T-helper 2 cell (primary cell): ENCODE results near the gene TRPM8.
"Not testable (repeated sequence)": the region's sequence is repeated elsewhere in the genome, so short reads cannot be mapped to it uniquely, and the experiment has no call there.

Experiments used
- DNase-seq, 5 experiments: peaks; one replicate each; pipeline versions ENCODE4 v3.0.0 to v3.0.0-alpha.2; 2012 to 2022
- total RNA-seq, 2 donors: gene quantifications; one replicate each; lab custom pipeline; 2026; lab: John Stamatoyannopoulos, UW

Gene TRPM8
- total RNA-seq, result 0 reads per million in 2 donors

DNA sequence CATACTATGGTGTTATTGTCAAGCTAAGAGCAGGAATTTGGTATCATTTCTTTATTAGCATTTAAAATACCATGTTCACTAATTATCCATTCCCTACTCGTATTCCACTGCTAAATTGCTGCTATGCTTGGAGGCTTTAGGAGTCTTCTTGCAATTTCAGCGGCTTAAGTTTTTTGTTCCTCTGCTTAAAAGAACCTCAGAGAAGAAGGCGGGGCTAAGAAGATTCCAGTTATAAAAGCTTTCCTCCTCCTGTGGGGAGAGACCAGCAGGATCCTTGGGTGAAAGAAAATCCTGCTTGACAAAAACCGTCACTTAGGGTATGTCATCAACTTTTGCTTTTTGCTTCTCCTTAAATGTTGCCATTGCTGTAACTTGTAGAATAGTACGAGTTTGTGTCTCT, at the start of gene TRPM8:
TSS of gene TRPM8 (plus strand) at position 258 of the 400 bp plus-strand sequence. CDS start 9,165 bp downstream, outside the sequence.
- DNase-seq, result no peak

DNA sequence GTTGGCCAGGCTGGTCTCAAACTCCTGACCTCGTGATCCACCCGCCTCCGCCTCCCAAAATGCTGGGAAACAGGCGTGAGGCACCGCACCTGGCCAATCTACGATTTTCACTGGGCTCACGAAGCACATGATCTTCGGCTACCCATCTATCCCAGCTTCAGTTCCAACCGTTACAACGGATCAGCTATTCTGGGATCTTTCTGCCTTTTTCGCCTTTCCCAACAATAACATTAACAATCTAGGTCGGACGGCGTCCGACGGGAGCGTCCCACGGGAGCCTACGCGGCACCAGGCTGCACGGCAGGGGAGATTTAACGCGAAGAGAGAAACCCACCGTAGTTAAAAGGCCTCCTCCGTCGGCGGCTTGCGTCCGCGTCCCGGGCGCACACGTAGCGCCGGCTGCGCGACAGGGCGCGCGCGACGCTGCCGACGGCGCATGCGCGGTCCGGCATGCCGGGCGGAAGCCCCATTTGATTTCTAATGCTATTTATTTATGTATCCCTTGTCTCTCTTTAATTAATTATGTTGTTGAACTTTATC, 49.1 kb upstream of the TRPM8 start, which contains the start of gene MSL3B:
TSS of gene MSL3B (minus strand) at position 394 of the 540 bp plus-strand sequence.
- peak; percentile 23 to 84 (median 43) for DNase-seq

DNA sequence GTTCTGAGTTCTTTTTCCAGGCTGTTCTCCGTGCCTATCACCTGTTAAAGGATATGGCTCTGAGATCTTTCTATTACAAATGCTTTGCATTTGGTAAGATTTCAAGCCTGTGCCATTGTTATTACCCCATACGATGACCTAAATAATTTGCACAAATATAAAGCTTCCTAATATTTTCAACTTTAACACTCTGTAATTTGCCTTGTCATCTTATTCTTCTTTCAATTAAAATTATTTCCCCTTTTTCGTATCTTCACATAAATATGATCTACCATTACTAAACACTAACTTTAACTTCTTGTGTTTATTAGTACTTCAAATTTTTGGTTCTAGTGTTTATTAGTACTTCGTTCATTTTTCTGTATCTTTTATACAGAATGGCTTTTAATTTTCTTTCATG, 45.7 kb upstream of the TRPM8 start:
- DNase-seq, result no peak

DNA sequence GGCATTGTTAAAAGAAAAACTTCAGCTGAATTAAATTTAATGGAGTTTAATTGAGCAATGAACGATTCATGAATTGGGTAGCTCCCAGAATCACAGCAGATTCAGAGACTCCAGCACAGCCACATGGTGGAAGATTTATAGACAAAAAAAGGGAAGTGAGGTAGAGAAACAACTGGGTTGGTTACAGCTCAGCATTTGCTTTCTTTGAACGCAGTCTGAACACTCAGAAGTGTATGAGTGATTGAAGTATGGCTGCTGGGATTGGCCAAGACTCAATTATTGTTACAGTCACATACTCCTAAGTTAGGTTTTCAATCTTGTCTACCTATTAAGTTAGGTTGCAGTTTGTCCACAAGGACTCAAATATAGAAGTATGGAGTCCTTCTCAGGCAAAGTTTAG, 45.0 kb upstream of the TRPM8 start:
- not testable (repeated sequence) for DNase-seq

DNA sequence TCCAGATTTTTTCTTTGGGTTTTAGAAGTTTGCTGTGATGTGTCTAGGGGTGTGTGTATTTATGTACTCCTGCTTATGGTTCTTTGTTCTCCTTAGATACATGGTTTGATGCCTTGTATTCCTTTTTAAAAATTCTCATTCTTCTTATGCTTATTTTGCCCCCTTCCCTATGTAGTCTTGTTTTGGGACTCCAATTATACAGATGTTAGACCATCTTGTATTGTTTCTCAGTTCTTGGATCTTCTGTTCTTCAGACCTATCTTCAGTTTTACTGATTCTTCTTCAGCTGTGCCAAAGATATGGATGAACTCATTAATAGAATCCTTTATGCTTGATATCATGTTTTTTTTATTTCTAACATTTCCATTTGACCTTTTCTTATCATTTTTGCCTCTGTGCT, 34.8 kb upstream of the TRPM8 start:
- DNase-seq, result no peak

DNA sequence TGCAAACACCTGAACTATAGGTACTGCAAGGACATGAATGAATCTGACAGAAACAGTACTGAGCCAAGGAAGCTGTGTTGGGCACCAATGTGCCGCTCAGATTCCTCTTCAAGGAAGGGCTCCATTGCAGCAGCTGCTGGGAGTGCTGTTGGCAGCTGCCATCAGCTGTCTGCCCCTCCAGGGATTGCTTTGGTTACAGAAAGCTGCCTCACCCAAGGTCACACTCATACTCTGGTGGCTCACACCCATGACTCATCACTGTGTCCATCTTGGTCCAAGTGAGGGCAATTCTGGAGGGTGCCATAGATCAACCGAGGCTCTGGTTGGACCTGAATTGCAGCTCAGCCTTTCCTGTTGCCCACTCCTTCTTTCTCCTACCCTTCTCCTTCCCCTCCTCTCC, 24.4 kb upstream of the TRPM8 start:
- no peak for DNase-seq

DNA sequence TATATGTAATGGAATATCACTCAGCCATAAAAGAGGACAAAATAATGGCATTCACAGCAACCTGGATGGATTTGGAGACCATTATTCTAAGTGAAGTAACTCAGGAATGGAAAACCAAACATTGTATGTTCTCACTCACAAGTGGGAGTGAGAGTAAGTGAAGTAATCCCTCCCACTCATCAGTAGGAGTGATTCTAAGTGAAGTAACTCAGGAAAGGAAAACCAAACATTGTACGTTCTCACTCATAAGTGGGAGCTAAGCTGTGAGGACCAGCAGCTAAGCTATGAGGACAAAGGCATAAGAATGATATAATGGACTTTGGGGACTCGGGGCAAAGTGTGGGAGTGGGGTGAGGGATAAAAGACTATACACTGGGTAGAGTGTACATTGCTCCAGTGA, 20.9 kb upstream of the TRPM8 start:
- not testable (repeated sequence) for DNase-seq

DNA sequence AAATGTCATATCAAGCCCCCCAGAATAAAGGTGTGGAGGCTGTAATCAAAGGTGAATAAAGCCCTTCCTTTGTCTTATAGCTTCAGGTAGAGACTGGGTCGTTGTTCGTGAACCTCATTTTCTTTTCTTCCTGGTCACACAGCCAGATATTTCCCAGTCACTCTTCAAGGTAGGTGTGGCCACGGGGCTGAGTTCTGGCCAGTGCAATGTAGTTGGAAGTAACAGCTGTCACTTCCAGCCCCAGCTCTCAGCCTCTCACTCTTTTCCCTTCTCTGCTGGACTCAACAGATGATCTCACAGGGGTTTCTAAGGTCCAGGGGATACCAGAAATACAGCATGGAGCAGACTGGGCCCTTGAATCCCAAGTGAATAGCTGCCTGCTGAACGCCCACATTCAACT, 15.8 kb upstream of the TRPM8 start:
- DNase-seq, result no peak

DNA sequence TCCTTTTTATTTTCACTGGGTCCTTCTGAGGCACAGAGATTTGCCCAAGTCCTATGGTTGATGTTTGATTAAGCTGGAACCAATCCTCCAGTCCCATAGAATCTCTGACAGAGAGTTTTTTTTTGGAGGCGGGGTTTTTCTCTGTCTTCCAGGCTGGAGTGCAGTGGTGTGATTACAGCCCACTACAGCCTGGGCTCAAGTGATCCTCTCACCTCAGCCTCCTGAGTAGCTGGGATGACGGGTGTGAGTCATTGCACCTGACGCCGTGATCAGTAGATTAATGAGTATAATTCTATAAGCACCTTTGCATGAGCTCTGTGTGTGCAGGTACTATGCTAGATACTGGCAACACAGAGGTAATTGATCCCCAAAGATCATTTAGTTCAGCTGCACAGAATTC, 15.3 kb upstream of the TRPM8 start:
- DNase-seq, result no peak

DNA sequence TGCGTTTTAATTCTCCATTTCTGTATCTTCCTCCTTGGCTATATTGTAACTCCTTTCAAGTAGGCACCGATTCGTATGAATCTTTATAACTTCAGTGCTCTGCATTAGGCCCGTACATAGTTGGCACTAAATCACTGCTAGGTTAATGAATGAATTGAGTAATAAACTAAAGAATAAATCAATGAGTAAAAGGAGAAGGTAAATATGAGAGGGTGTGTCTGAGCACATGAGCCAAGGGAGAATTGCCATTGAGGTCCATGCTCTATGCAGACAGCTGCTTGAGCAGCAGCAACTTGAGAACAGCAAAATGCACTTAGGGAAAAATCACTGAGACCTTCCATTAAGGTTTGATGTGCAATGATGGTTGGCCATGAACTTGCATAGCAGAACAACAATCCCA, 11.2 kb upstream of the TRPM8 start:
- DNase-seq, result no peak

DNA sequence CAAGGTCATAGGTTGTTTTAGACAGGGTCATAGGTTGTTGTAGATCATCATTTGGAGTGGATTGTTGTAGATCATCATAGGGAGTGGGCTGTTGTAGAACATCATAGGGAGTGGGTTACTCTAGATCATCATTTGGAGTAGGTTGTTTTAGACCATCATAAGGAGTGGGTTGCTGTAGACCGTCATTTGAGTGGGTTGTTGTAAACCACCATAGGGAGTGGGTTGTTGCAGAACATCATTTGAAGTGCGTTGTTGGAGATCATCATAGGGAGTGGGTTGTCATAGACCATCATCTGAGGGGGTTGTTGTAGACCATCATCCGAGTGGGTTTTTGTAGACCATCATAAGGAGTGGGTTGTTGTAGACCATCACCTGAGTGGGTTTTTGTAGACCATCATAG, 9.5 kb upstream of the TRPM8 start:
- DNase-seq, result no peak

DNA sequence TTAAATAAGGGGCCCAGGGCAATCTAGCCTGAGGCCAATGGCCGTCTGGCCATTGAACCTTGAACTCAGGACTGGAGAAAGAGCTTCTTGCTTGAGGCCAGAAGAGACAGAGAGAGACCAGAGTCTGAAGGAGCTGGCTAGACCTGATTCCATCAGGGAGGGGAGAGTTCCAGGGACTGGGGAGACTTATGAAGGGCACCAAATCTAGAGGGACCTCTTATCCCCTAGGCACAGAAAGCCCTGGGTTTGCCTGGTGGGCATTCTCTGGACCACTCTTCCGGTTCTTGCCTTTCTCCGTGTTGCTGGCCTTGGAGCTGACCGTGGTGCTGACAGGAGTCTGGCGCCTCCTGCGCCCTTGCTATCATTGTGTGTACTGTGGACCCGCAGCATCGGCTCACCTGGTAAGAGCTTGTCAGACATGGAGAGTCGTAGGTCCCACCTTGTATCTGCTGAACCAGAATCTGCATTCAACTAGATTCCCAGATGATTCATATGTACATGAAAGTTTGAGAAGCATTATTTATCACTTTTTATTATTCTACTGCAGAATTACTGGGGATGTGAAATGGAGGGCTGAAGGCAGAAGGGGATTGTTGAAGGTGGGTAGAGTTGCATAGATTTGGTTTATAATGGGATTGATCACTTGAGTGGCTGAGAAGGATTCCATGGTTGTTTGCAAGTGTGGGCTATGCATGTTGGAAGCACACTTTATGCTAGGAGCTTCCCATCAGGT, 4.3 kb upstream of the TRPM8 start:
- peak in 1 of 5 experiments; percentile 27 for DNase-seq

DNA sequence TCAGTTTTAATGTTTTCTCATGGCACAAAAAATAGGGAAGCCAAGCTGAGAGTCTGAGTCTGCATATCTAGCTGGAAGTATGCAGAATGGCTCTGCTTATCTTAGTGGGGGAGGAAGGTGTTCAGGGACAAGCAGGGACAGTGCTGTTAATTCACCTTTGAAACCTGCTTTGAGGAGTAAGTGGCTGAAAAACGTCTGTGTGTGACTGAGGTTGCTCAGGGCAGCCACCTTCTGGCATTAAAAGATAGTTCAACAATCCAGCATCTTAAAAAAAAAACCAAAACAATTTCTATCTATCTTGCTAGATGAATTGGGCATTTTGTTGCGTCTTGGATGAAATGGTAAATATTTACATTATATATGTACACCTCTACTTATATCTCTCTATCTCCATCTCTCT, 2.0 kb upstream of the TRPM8 start:
- DNase-seq, result peak in 1 of 5 experiments; percentile 8

DNA sequence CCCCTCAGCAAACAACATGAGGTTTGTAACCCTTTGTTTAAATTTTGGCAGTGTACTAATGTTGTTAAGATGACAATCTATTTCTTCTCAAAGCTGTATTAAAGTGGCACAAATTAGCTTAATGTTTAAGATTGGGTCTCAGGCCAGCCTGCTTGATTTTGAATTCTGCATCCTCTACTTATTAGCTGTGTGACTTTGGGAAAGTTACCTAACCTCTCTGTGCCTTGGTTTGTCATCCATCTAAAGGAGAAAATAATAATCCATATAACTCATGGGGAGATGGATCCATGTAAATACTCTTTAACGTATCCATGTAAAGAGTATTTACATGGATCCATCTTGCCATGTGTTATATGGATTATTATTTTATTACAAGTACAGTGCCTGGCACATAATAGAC, 2.1 kb downstream of the TRPM8 start:
- DNase-seq, result no peak

DNA sequence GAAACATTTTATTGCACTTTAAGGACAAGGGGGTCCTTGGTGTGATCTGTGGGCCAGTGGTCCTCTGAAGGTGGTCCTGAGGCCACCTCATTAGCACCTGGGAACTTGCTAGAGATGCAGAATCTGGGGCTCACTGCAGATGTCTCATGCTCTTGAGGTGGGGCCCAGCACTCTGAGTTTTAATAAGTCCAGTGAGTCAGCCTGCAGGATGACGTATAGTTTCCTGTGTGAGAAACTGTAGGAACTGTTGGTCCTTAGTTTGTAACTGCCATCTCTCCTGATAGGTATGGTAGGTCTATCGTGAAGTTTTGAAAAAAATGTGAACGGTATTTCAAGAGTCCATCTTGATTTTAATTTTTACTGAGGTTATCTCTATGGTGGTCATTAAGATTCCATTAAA, 2.8 kb downstream of the TRPM8 start:
- peak in 1 of 5 experiments; percentile 16 for DNase-seq

DNA sequence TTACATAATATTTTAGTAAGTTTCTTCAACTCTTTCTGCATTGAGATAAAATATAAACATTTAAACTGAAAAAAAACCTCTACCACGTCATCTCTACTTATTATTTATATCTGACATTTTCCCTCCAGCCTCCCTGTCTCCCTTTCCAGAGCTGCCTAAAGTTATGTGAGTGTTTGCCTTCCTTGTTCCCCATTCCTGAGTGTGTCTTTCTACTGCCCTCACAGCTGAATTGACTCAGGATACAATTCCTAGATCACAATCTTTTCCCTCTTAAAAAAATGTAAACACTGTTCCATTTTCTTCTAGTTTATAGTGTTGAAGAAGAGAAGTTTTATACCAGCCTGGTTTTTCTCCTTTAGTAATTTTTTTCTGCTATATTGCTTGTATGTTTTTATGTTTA, 5.3 kb downstream of the TRPM8 start:
- no peak for DNase-seq

DNA sequence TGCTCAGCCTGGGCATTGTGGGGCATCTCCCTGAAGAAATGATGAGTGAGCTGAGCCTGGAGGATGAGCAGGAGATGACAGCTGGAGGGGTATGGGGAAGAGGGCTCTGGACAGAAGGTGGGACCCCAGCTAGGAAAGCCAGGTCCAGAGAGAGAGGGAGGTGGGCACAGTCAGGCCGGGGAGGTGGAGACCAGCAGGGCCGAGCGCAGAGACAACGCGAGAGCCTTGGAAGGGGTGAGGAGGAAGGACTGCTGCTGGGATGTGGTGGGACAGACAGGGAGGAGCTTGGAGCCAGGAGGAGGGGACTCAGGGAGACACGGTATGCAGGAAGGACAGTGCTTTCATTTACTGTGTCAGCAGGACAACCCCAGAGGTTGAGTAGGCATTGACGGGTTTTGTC, 8.2 kb downstream of the TRPM8 start:
- DNase-seq, result no peak

DNA sequence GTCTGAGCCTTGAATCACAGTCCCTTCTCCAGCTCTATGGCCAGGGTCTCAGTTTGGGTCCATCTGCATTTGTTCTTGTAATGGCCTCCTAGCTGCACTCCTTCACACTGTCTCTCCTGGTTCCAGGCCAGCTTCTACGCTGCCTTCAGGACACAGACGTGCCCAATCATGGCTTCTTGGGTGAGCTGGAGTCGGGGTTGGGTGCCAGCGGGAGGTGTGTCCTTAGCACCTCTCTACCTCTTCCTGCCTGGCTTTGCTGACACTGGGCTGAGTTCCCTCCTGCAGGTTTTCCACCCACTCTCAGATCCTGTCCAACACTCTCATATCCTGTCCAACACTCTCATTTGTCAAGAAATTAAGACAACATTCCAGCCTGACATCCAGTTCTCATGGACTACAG, 9.6 kb downstream of the TRPM8 start:
- no peak for DNase-seq

DNA sequence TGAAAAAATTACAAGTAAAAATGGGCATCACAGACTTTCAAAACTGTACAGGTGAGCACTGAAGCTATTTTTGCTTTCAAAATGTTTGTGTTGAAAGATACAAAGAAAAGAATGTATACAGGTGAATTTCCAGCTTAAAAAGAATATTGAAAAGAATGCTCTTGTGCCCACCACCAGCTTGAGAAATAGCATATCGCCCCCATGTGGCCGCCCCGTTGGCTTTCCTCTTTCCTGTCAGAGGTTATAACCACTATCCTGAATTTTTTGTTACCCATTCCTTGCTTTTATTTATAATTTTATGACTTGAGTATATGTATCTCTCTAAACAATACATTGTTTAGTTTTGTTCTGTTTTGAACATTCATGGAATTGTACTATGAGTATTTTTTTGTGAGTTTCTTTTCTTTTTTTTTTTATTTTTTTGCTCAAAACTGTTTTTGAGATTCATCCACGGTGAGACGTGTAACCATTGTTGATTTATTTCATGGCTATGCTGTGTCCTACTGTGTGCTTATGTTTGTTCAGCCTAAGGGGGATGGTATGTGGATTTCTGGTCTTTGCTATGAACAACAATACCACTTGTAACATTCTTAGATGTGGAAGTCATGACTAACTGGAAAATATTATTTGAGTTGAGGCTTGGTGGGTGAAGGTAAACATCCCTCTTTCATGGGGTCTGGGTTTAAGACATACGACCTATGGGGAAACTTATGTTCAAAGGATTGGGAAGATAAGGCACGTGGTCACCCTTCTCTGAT, 11.6 kb downstream of the TRPM8 start:
- DNase-seq, result peak in 1 of 5 experiments; percentile 18

DNA sequence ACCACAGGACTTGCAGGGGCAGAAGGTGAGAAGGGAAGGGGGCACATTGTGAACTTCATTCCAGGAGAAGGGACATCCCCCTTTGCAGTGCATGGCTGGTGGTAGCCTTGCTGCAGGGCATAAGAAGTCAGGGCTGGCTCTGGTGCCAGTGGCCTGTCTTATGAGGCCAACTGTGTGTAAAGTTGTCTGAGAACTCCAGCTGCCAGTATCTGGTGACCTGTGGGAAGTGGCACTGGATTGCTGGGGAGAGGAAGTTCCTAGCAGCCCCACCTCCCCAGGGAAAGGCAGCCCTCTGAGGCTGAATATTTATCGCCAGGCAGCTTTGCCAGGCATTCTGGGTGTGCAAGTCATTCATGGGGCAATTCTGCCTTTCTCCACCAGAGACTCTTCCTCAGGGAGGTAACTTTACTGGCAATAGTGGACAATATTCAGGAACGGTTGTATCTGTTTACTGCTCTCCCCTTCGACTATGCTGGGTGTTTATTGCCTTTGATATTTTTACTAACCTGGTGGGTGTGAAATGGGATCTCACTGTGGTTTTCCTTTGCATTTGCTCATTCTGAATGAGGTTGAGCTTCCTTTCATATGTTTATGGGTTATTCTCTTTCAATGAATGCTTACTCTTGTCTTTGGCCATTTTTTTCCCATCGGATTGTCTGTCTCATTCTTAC, 12.3 kb downstream of the TRPM8 start:
- no peak for DNase-seq

DNA sequence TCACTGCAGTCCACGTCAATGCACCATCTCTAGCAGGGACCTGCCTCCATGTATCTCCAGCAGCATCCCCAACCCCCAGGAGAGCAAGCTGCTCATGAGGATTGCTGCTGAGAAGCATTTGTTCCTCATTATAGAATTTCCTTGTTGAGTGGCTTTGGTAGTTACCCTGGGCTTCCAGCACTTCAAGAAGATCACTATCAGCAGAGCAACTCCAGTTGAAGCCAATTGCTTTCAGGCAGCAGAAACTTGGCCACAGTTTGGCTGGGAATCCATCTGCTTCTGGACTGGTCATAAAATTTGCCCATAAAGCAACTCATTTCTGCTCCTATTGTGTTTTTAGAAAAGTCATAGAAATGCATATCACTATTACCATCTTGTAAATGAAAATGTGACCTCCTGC, 17.4 kb downstream of the TRPM8 start:
- no peak for DNase-seq

DNA sequence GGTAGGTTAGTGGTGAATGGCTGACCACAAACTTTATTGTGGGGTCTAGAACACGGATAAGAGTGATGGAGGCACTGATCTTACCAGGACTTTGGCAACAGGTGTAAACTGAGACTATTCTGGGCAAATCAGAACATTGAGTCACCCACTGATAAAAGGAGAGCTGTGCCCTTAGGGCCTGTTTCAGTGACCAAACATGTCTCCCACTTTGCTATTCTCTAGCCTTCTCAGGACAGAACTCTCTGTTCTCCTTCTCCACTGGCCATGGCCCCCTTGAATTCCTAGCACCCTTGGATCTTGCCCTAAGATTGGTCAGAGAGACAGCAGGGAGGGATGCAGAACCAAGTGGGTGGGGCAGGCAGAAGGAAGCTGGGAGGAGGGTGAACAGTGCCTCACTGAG, 18.3 kb downstream of the TRPM8 start:
- no peak for DNase-seq

DNA sequence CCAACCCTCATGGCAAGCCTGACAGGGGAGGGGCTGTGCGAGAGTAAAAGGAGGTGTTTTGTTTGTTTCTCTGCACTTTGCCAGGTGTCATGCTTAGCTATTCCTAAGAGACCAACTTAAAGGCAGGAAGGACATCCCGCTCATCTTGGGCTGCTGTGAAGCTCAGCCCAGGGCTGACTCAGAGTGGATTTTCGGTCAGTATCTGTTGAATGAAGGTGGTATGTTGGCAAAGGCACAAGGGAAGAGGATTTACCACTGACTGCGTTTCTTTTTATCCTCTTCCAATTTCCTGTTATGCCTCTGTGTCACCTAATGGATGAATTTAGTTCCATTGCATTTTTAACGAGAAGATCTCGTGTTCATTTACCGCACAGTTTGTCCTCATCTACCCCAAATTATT, 18.9 kb downstream of the TRPM8 start:
- DNase-seq, result no peak
